ENCODE measurements around the gene TBC1D14. TPM values are rescaled to one million over a fixed set of nuclear protein-coding genes. Genes with fewer than 3 reads are reported as not detected.
A peak's percentile ranks its signal among the peaks of the same experiment; 100 is the strongest.
"Not testable (repeated sequence)": the region's sequence is repeated elsewhere in the genome, so short reads cannot be mapped to it uniquely, and the experiment has no call there.

Gene TBC1D14
- polyA plus RNA-seq, 3 donors, result 36.3 to 44.7 (median 39.3) TPM

DNA sequence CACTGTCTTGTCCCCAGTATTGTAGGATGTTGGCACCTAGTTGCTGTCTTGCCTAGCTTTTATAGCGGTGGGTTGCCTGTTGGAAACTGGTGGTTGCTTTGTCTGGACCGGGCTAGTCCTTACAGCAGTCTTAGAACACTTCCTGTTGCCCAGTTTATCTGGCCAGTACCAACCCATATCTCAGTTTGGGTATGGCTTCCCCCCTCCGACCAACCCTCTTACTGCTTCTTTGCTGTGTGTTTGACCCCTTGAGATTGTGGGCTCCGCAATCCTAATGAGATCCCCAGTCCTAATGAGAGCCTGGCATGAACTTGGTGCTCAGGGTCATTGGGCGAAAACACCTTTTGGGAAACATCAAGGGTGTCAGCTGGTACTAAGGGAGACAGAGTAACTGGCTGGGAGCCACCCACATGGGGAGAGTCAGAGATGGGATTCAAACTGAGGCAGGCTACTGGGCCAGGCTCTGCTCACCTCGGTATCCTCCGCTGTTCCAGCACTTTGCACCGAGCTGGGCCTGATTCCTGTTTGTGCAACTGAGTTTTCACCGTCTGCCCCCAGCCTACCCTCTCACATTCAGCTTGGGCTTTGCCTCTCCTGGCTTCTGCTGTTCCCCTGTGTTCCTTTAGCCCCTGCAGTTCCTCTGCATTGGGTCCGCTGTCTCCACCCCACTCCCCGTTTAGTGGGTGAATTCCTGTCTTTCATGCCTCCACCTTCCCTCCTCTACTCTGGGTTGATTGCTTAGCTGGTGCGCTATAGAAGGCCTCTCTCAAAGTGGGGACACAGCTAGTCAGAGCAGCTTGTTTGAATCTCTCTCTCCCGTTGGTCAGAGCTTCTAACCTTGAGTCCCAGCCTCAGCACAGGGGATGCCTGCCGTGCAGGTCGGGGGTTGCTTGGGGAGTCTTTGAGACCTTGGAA, 1.6 kb downstream of the TBC1D14 start:
- Histone ChIP-seq H3K4me1 (ENCODE audit: control insufficient read depth in 1 of 2, insufficient read depth in 2 of 2, low read length in 2 of 2) (peaks cover 56 to 62% of the 10 kb centered on the region in 2 donors), H3K9ac (ENCODE audit: insufficient read depth, low read length, poor library complexity, severe bottlenecking) (peak overlapping the region; percentile 93), H3K27me3 (ENCODE audit: control insufficient read depth in 2 of 2, insufficient read depth in 2 of 2, low read length in 2 of 2) (no peaks in the 10 kb centered on the region), H3K4me3 (replicated peaks in 1 of 3; ENCODE audit: low read depth in 2 of 3, low read length in 3 of 3) (peak overlapping the region; percentile 77 to 94 (median 78)), H3K4me2 (replicated peaks; ENCODE audit: extremely low read depth, low read length, poor library complexity, severe bottlenecking) (peak overlapping the region; percentile 98), H4K20me1 (ENCODE audit: insufficient read depth, low read length) (peaks cover 60% of the 10 kb centered on the region), H3K79me2 (ENCODE audit: insufficient read depth, low read length) (peaks cover 65% of the 10 kb centered on the region), H3K27ac (ENCODE audit: low read depth in 1 of 2, low read length in 2 of 2) (peak overlapping the region in 1 of 2 donors; percentile 90), H3K9me3 (replicated peaks in 1 of 2; ENCODE audit: control insufficient read depth in 1 of 2, insufficient read depth in 1 of 2, low read length in 2 of 2) (no peaks in the 10 kb centered on the region), H3K36me3 (replicated peaks in 1 of 2; ENCODE audit: control insufficient read depth in 1 of 2, insufficient read depth in 2 of 2, low read length in 2 of 2) (no peaks in the 10 kb centered on the region), H2AFZ (ENCODE audit: insufficient read depth, low read depth, low read length, poor library complexity, severe bottlenecking) (peak overlapping the region; percentile 80)
- peaks cover 0 to 3% (median 0%) of the 10 kb centered on the region in 7 donors for H3K9me3 Mint-ChIP-seq
- peaks cover 8 to 12% (median 11%) of the 10 kb centered on the region in 3 donors for H3K27me3 Mint-ChIP-seq (ENCODE audit: low read depth in 3 of 3)
- peak overlapping the region; percentile 96 to 97 for H3K4me3 Mint-ChIP-seq
- TF ChIP-seq, protein P1, sequence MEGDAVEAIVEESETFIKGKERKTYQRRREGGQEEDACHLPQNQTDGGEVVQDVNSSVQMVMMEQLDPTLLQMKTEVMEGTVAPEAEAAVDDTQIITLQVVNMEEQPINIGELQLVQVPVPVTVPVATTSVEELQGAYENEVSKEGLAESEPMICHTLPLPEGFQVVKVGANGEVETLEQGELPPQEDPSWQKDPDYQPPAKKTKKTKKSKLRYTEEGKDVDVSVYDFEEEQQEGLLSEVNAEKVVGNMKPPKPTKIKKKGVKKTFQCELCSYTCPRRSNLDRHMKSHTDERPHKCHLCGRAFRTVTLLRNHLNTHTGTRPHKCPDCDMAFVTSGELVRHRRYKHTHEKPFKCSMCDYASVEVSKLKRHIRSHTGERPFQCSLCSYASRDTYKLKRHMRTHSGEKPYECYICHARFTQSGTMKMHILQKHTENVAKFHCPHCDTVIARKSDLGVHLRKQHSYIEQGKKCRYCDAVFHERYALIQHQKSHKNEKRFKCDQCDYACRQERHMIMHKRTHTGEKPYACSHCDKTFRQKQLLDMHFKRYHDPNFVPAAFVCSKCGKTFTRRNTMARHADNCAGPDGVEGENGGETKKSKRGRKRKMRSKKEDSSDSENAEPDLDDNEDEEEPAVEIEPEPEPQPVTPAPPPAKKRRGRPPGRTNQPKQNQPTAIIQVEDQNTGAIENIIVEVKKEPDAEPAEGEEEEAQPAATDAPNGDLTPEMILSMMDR (IDR thresholded peaks at IDR 0.05), result no peak
- H3K36me3 Mint-ChIP-seq, result peaks cover 6% of the 10 kb centered on the region in 2 donors
- no peak for DNase-seq
- peak overlapping the region; percentile 25 to 96 (median 91) for H3K27ac Mint-ChIP-seq
- WGBS (ENCODE audit: insufficient coverage), result 81% methylated on average over 6 of the region's 15 CpGs
- peaks cover 72% of the 10 kb centered on the region for H3K4me1 Mint-ChIP-seq
- intact Hi-C loops (cut with micrococcal nuclease), result loop anchor here (2.0 to 10.0 kb wide), 4 partner anchors 74 to 154 kb away; partner anchors contain the start of genes GRPEL1 (in 1 of the 2) and TADA2B (in 1 of the 2)

DNA sequence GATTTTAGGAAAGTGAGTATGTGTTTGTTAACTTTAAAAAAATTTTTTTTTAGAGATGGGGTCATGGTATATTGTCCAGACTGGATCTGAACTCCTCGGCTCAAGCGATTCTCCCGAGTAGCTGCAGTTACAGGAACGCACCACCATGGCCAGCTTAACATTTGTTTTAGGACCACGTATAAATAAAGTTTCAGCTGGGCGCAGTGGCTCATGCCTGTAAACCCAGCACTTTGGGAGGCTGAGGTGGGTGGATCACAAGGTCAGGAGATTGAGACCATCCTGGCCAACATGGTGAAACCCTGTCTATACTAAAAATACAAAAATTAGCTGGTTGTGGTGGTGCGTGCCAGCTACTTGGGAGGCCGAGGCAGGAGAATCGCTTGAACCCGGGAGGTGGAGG, 2.3 kb downstream of the TBC1D14 start:
- peaks cover 79% of the 10 kb centered on the region for H3K4me1 Mint-ChIP-seq
- not testable (repeated sequence) for H3K27ac ChIP-seq (ENCODE audit: low read depth in 1 of 2, low read length in 2 of 2); H3K9me3 Mint-ChIP-seq; DNase-seq; H3K27me3 Mint-ChIP-seq (ENCODE audit: low read depth in 3 of 3); H3K9me3 ChIP-seq (replicated peaks in 1 of 2; ENCODE audit: control insufficient read depth in 1 of 2, insufficient read depth in 1 of 2, low read length in 2 of 2); H3K36me3 Mint-ChIP-seq; H3K9ac ChIP-seq (ENCODE audit: insufficient read depth, low read length, poor library complexity, severe bottlenecking); H3K27me3 ChIP-seq (ENCODE audit: control insufficient read depth in 2 of 2, insufficient read depth in 2 of 2, low read length in 2 of 2); H2AFZ ChIP-seq (ENCODE audit: insufficient read depth, low read depth, low read length, poor library complexity, severe bottlenecking); H3K36me3 ChIP-seq (replicated peaks in 1 of 2; ENCODE audit: control insufficient read depth in 1 of 2, insufficient read depth in 2 of 2, low read length in 2 of 2)
- WGBS (ENCODE audit: insufficient coverage), result 100% methylated on average over 1 of the region's 10 CpGs
- peaks cover 63 to 69% of the 10 kb centered on the region in 2 donors for H3K4me1 ChIP-seq (ENCODE audit: control insufficient read depth in 1 of 2, insufficient read depth in 2 of 2, low read length in 2 of 2)
- intact Hi-C loops (cut with micrococcal nuclease), result loop anchor here (2.0 to 10.0 kb wide), 4 partner anchors 73 to 153 kb away; partner anchors contain the start of genes GRPEL1 (in 1 of the 2) and TADA2B (in 1 of the 2)
- H3K4me3 ChIP-seq (replicated peaks in 1 of 3; ENCODE audit: low read depth in 2 of 3, low read length in 3 of 3), result peak overlapping the region in 1 of 3 experiments; percentile 94
- peaks cover 67% of the 10 kb centered on the region for H4K20me1 ChIP-seq (ENCODE audit: insufficient read depth, low read length)
- H3K79me2 ChIP-seq (ENCODE audit: insufficient read depth, low read length), result peaks cover 72% of the 10 kb centered on the region
- H3K27ac Mint-ChIP-seq, result peak overlapping the region in 1 of 7 donors; percentile 25
- peak overlapping the region in 1 of 2 donors; percentile 97 for H3K4me3 Mint-ChIP-seq
- H3K4me2 ChIP-seq (replicated peaks; ENCODE audit: extremely low read depth, low read length, poor library complexity, severe bottlenecking), result peak overlapping the region; percentile 98

All from CD14-positive monocyte (primary cell).